Fibroblast of the aortic adventitia (primary cell): Measurements from ENCODE around the gene MBTPS1. TPM values are rescaled to one million over a fixed set of nuclear protein-coding genes. Genes with fewer than 3 reads are reported as not detected.
A peak's percentile ranks its signal among the peaks of the same experiment; 100 is the strongest.

Experiments used
- DNase-seq: peaks from one replicate; pipeline ENCODE4 v3.0.0-alpha.2; 2010; ENCODE audit warnings: low read depth
- H3K4me3 ChIP-seq: 2 replicates; pipeline ENCODE4 v1.5.1; 2011; ENCODE audit warnings: low read depth, mild to moderate bottlenecking, control low read depth, low read length, moderate library complexity
- total RNA-seq: library from RNA; depleted of rRNA; stranded (reverse); fragments of >200 nt; gene quantifications from 2 replicates; pipeline ENCODE4 v1.2.3, GENCODE V29; 2012; ENCODE audit warnings: low replicate concordance
- TF ChIP-seq, protein P1 (sequence below): IDR thresholded peaks from 2 replicates; pipeline ENCODE4 v1.5.1; 2011; ENCODE audit warnings: mild to moderate bottlenecking, low read length, control low read depth, inconsistent platforms; ENCODE audit not compliant: insufficient read depth

Gene MBTPS1
- total RNA-seq, 1 donor = 89.0 TPM

DNA sequence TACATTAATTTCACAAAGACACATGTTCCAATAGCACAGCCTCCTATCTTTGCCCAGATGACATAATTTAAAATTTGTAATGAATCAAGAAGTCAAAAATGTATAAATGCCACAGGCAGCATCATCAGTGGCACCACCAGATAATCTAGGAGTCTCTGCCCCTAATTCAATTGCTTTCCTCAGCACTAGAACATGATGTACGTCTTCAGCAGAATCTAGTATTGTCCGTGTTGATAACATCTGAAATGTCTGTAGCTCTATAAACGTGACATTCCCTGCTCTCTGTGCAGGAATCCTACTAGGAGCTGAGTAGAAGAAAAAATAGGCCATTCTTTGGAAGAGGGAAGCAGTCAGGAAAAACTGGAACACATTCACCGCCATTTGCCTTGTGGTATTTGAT lies 52.8 kb downstream of the MBTPS1 start:
- H3K4me3 ChIP-seq = no peak overlapping the region
- TF ChIP-seq, protein P1, sequence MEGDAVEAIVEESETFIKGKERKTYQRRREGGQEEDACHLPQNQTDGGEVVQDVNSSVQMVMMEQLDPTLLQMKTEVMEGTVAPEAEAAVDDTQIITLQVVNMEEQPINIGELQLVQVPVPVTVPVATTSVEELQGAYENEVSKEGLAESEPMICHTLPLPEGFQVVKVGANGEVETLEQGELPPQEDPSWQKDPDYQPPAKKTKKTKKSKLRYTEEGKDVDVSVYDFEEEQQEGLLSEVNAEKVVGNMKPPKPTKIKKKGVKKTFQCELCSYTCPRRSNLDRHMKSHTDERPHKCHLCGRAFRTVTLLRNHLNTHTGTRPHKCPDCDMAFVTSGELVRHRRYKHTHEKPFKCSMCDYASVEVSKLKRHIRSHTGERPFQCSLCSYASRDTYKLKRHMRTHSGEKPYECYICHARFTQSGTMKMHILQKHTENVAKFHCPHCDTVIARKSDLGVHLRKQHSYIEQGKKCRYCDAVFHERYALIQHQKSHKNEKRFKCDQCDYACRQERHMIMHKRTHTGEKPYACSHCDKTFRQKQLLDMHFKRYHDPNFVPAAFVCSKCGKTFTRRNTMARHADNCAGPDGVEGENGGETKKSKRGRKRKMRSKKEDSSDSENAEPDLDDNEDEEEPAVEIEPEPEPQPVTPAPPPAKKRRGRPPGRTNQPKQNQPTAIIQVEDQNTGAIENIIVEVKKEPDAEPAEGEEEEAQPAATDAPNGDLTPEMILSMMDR = no peak
- no peak for DNase-seq

DNA sequence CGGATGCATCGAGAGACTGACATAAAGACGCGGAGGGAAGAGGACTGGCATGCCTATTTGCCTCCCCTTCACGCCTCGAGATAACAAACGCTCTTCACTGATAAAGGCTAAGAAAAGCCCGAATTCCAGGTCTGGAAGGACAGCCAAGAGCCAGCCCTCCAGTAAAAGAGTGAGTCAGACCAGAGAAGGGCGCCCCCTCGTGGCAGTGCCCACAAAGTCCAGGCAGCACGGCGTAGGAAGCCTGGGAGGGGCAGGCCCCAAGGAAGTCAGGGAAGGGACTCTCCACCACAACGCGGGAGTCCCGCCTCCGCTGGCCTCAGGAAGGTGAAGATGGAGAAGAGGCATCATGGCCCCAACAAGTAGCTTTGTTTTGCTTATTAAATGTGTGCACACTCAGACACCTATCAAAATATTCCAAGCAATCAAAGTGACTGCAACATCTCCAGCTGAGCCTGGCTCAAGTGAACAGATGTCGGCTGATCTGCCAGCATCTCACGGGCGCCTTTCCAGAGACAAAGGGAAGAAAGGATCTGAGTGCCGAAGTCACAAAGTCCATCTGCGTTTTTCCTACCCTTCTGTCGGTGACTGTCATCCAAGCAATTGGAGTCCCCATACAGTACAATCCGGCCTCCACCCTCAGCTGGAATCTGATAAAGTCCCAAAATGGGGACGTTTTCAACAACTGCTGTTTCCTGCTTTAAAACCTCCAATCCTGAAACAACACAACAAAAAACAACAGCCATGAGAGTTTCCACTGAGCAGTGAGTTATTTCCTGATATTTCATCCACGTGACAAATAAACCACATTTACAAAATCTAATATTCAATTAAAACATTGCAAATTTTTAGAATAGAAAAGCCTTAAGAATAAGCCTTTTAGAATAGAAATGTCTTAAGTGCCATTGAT lies 53.8 kb downstream of the MBTPS1 start:
- TF ChIP-seq, protein P1 = peak; percentile 91

DNA sequence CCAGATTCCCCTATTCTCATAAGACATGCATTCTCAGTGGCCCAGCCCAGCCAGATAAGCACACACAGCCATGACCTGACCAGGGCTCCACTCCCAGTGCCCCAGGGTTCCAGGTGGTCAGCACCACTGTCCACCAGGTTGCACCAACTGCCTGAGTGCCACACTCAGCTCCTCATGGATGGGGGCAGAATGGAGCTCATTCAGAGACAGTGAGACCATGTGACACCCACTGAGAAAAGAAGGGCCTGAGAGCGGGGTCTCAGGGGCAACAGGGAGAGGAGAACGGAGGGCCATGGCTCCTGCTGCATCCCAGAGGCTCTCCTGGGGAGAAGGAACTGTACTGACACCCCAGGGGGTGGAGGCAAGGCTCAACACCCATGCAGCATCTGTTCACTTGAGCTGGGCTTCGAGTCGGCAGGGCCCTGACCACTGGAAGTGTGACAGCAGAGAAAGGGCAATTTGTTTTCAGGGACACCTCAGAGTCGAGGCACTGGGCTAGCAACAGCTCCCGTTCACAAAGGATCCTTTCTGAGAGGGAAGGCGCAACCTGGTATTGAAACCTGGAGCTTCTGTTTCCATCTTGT lies 55.4 kb downstream of the MBTPS1 start:
- TF ChIP-seq, protein P1 = no peak
- no peak for DNase-seq
- no peak overlapping the region for H3K4me3 ChIP-seq

More for the DNA sequence above, 53.8 kb downstream of the MBTPS1 start:
- no peak overlapping the region for H3K4me3 ChIP-seq
- peak; percentile 85 for DNase-seq

DNA sequence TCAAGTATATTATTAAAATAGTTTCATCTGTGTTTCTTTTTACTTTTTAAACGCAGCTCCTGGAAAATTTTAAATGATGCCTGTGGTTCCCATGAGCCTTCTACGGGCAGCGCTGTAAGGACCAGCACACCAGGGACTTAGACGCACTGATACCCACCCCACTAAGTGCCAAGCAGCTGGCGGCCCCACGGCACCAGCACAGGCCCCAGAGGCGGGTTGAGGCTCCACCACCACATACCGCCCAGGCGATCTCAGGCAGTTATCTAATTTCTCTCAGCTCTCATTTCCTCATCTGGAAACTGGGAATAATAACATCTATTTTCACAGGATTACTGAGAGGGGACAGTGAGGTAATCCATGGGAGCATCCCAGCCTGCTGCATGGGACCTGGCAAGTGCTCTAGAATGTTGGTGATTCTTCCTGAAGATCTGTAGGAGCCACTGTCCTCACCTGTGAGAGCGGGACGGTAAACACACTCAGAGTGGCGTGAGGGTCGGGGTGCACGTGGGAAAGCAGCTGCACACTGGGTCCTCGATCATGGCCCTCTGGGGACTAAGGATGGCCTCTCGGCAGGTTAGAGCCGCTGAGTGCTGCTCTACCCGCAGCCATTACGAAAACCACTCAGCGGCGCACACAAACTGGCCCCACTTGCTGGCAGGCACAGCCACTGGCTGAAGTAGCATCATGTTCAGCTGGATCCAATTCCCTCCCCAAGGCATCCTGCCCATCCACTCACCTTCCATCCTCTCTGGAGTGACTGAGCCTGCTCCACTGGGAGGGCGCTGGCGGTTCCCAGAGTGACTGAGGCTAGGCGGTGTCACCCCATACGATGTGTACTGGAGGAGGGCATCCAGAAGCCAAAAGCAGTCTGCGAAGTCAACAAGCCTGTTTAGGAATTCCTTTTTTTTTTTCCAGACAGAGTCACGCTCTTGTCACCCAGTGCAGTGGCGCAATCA lies 56.5 kb downstream of the MBTPS1 start:
- H3K4me3 ChIP-seq = no peak overlapping the region
- TF ChIP-seq, protein P1 = no peak
- no peak for DNase-seq

DNA sequence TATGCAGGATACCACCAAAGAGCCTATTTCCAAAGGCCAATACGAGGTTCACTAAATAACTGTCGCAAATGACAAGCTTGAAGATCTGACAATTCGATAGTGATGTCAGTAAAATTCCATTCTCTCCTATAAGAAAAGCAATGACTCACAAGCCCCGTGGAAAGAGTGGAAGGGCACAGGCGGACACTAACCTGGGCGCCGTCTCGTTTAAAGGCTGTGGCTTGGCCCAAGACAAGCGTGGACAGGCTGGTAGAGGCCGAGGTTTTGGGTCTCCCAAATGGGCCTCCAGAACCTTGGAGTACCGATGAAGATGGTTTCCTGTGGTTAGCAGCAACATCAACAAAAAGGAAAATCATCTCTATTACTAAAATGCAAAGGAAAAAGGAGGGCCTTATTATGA lies 57.6 kb downstream of the MBTPS1 start:
- TF ChIP-seq, protein P1 = no peak
- no peak for DNase-seq
- no peak overlapping the region for H3K4me3 ChIP-seq

DNA sequence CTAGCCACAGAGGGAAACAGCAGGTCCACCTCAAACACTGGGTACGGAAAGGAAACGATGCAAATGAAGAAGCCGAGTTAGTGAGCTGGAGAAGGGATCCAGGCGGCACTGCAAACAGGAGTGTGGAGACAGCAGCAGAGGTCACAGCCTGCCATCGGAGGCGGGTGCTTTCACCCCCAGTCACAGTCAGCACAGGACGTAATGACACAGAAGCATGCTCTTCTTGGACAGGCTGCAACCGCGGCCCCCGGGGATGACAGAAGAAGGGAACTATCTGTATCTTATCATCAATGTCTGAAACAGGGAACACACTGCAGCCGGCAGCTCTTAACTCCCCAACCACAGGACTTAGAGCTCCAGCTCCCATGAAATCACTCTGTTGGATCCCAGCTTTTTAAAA lies 58.1 kb downstream of the MBTPS1 start:
- TF ChIP-seq, protein P1 = no peak
- H3K4me3 ChIP-seq = no peak overlapping the region
- no peak for DNase-seq
